ENCODE results near the gene AMDHD2.
"Not testable (repeated sequence)": the region's sequence is repeated elsewhere in the genome, so short reads cannot be mapped to it uniquely, and the experiment has no call there.

AMDHD2 gene

DNA sequence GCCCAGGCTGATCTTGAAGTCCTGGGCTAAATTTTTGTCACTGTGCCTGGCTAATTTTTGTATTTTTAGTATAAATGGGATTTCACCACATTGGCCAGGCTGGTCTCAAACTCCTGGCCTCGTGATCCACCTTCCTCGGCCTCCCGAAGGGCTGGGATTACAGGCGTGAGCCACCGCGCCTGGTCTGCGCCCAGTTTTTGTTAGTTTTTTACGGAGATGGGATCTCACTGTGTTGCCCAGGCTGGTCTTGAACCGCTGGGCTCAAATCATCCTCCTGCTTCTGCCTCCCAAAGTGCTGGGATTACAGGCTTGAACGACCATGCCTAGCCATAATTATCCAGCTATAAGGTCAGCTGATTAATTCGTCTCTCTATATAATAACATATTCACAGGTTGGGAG lies 13.7 kb downstream of the AMDHD2 start:
- no peak for DNase-seq (ENCODE audit: low spot score)

DNA sequence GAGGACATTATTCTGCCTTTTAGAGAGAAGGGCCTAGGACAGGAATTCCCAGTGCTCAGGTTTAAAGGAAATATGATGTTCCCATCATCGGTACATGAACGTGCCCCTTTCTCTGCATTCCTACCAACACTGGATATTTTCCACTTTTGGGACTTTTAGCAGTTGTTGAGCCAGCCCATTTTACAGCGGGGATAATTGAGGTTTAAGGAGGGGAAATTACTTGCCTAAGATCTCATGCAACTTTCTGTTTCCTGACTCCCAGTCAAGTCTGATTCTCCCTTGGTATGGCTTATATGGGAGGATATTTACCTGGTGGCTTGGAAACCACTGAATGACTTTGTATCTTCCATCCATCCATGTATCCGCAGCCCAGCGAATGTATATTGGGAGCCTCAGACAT lies 14.2 kb downstream of the AMDHD2 start:
- DNase-seq (ENCODE audit: low spot score), result not testable (repeated sequence)

DNA sequence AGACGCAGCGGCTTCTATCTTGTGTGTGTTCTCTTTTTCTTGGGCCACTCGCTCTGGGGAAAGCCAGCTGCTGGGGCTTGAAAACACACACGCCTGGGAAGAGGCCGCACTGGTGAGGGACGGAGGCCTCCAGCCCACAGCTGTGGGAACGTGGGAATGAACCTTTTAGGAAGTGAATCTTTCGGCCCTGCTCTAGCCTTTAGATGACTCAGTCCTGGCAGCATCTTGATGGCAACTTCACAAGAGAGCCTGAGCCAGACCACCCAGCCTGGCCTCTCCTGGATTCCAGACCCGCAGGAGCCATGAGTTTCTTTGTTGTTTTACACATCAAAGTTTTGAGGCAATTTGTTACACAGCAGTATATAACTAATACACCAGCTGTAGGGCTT lies 15.4 kb downstream of the AMDHD2 start:
- no peak for DNase-seq (ENCODE audit: low spot score)

DNA sequence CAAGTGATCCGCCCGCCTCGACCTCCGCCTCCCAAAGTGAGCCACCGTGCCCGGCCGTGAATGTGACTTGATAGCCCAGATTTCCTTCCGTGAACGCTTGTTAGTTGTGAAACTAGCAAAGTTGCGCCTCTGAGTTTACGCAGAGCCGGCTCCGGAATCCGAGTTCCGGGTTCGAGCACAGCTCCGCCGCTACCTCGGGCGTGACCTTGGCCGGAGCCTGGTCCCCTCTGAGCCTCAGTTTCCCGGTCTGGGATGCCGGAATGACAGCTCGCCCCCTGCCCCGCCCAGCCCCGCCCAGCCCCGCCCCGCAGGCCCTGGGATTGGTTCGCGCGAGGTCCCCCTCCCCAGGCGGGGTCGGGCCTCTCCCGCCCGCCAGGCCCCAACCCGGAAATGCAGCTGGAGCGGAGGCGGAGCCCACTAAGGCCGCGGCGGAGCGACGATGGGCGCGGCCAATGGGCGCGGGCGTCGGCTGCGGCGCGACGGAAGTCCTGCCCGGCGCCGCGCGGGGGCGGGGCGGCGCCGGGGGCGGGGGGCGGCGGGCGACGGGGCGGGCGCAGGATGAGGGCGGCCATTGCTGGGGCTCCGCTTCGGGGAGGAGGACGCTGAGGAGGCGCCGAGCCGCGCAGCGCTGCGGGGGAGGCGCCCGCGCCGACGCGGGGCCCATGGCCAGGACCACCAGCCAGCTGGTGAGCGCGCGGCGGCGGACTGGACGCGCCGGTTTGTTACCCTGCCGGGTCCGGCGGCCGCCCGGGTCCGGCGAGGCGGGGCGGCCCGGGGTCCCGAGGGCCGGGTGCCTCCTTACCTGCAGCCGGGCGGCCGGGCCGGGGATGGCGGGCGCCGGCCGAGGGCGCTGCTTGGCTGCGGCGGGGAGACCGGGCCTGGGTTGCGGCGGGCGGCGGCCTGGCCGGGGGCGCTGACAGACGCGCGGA lies 17.5 kb downstream of the AMDHD2 start, which contains the start of gene PDPK1:
PDPK1 (plus strand) TSS at position 571 of the 929 bp plus-strand sequence; CDS start at position 663, 92 bp downstream.
- peak; percentile 96 for DNase-seq (ENCODE audit: low spot score)

DNA sequence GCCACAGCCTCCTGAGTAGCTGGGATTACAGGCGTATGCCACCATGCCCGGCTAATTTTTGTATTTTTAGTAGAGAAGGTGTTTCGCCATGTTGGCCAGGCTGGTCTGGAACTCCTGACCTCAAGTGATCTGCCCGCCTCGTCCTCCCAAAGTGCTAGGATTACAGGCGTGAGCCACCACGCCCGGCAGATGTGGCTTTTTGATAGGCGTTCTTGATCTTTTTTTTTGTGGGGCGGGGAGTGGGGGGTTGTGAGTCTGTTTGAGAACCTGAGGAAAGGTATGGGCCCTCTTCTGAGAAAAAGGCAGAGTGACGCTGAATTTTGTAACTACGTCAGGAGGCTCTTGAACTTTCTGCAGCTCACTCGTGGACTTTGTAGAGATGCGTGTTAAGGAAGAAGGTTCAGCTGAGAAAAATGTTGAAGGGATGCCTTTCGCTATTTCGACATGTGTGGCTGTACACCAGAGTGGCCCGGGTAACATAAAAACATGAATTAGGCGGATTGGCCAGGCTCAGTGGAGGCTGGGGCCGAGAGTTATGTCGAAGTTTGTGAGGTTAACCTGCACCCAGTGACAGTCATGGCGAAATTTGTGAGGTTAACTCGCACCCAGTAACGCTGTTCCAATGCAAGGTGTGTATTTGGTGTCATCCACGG lies 19.1 kb downstream of the AMDHD2 start:
- not testable (repeated sequence) for DNase-seq (ENCODE audit: low spot score)

DNA sequence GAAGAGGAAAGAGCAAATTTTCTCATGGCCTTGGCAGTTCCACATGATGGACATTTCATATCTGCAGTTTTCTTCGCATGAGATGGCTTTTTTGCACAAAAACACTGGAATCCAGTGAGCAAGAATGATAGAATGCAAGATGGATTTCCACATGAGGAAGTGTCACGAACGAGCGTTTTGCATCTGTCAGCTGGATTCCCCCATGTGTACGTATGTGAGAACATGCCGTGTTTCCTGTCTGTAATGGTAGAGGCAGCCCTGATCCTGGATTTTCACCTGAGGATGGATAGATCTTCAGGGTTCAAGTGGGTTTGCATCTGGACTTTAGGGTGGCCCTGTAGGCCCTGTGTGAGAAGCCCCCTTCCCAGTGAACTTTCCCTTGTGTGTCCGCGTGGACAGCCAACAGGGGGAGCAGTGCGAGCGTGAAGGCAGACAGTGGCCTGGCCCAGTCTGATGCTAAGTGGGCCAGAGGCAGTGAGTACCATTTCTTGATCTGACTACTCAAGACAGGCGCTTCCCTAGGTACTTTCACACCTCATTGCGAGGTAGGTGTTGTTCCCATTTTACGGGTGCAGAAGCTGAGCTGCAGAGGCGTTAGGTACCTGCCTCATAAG lies 19.8 kb downstream of the AMDHD2 start:
- peak; percentile 36 for DNase-seq (ENCODE audit: low spot score)

DNA sequence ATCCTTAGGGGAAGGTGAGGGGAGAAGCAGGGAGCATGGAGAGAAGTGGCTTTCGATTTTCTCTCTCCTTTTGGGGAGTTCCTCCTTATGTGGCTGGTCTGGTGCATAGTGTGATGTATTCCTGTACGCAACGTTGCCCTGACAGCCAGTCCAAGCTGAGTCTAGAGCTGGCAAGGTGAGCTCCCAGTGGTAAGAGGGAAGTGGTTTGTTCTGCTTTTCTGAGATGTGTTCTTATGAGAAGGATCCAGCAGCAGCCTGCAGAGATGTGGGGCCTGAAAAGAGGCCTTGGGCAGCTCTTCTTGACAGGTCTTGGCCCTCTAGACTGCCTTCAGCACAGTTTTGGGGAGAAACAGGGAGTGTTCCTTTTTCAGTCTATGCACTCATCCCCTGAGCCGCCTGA lies 20.7 kb downstream of the AMDHD2 start:
- not testable (repeated sequence) for DNase-seq (ENCODE audit: low spot score)

DNA sequence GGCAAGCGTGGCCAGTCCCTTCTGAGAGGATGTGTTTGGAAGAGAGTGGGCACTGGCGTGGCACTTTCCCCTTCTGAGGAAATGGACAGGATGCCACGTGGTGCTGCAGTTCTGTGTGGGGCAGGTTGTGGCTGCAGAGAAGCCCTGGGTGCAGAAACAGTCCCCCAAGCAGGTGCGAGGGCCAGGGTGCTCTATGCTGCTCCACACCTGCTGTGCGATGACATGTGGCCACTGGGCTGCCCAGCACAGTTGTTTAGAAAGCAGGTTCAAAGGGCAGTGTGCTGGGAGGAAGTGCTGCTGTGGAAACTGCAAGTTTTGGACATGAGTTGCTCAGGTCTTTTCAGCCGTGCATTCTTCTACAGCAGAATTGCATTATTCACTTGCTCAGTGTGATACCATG lies 21.2 kb downstream of the AMDHD2 start:
- DNase-seq (ENCODE audit: low spot score), result not testable (repeated sequence)

DNA sequence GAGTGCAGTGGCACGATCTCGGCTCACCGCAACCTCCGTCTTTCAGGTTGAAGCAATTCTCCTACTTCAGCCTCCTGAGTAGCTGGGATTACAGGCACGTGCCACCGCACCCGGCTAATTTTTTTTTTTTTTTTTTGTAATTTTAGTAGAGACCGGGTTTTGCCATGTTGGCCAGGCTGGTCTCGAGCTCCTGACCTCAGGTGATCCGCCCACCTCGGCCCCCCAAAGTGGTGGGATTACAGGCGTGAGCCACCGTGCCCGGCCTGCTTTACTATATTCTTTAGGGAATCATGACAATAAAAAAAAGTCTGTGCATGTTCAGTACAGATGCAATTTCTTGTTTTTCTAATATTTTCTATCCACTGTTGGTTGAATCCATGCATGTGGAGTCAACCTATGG lies 23.6 kb downstream of the AMDHD2 start:
- not testable (repeated sequence) for DNase-seq (ENCODE audit: low spot score)

DNA sequence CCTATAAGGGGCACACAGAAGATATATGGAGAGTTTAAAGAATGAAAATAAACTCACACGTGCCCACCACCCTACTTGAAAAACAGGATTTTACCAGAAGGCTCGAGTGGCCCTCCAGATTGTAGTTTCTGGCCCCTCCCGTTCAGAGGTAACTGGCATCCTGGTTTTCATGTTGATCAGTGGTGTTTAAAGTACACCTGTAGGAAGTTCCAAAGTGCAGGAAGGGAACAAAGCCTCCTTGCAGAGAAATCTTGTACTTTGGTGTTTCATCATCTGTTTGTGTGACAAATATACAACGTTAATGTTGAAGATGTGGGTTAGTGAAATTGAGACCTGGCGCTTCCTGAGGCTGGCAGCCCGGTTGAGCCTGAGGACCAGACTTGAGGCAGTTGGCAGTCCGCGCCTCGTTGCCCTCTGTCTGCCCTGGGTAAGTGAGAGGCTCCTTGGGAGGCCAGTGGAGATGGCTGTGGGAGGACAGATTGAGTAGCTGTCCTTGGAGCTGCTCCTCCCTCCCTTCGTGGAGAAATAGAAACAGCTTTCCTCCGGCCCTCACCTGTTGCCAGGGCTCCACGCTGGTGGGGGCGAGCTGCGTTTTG lies 30.2 kb downstream of the AMDHD2 start:
- not testable (repeated sequence) for DNase-seq (ENCODE audit: low spot score)

DNA sequence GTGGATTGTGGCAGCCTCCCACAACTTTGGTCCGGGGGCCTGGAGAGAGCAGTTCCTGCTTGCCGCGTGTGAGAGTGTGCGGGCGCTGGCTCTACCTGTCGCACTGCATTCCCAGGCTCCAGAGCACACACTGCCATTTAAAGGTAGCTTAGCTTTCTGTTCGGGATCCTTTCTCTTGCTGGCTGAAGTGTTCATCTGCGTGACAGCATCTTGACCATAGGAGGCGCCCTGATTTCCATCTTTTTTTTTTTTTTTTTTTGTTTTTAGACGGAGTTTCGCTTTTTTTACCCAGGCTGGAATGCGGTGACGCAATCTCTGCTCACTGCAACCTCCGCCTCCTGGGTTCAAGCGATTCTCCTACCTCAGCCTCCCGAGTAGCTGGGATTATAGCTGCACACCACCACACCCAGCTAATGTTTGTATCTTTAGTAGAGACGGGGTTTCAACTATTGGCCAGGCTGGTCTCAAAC lies 31.3 kb downstream of the AMDHD2 start:
- DNase-seq (ENCODE audit: low spot score), result not testable (repeated sequence)

DNA sequence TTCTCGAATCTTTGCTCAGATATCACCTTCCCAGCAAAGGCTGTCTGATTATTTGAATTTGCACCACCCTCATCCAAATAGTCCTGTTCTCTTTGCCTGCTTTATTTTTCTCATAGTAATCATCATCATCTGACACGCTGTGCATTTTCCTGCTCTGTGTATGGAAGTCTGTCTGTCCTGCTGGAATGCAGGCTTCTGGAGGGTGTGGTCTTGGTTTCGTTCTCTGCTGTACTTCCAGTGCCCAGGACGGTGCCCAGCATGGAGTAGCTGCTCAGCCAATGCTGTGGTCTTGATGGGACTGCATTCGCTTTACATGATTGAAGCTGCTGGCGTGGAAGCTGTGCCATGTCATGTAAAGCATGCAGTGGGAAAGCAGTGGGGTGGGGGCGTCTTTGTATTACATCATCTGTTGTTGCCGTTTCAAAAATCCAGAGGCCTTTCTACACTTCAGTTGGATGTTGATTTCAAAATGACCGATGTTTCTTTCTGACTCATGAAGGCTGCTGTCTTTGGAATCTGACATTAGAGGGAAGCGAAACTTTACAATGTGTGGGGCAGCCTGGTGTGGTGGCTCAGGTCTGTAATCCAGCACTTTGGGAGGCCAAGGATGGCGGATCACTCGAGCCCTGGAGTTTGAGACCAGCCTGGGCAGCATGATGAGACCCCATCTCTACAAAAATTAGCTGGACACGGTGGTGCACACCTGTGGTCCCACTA lies 34.7 kb downstream of the AMDHD2 start:
- DNase-seq (ENCODE audit: low spot score), result not testable (repeated sequence)

DNA sequence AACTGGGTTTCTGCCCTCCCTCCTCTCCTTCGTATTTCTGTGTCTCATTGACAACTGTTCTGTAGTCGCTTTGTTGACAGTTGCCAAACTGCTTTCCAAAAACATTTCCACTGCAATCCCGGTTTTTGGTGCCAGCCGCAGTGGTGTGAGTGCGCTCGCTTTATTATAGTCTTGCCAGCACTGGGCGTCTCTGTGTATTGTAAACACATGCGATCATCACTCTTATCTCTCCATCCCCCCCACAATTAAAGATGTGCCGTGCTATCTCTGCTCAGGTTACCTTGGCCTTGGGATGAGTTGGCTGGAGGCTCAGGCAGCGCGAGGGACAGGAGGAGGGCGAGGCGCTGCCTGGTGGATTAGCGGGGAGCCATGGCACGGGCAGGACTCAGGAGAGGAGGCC lies 37.0 kb downstream of the AMDHD2 start:
- not testable (repeated sequence) for DNase-seq (ENCODE audit: low spot score)

DNA sequence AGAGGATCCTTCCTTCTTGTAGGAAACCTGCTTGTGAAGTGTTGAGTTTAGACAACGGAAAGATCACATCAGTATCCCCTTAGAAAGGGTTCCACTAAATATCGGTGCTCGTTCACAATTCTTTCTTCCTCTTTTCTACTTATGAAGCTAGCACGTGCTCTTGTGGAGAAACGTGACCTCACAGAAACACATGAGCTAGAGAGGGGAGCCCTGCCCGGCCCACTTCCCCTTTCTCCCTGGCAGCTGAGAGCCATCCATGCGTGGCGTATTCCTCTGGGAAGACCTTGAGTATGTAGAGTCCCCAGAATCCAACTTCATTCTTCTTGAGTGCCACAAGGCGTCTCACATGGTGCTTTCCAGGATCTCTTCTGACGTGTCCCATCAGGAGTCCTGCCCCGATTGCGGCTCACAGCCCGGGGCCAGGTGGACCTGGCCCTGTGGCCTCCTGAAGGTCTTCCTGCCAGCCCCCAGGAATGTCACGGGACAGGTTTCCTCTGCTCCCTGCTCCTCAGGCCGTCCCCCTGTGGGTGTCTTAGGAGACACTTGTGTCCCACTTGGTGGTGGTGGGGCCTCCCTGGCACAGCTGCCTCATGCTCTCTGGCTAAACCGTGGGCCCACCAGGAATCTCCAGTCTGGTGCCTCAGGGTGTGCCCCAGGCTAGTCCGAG lies 40.1 kb downstream of the AMDHD2 start:
- not testable (repeated sequence) for DNase-seq (ENCODE audit: low spot score)

DNA sequence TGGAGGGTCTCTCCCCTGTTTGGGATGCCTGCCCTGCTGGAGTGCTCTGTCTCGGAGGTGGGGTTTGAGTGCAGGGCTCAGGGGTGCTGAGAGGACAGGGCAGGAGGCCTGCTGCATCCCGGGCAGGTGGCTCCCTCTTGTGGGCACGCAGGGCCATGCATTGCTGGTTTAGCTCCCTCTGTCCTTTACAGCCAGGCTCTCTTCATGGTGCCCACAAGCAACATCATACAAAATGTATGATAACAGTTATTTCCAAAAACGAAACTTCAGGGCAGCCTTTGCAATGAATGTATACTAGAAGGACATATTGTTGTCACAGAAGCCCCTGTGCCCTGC lies 40.6 kb downstream of the AMDHD2 start:
- DNase-seq (ENCODE audit: low spot score), result peak; percentile 75

DNA sequence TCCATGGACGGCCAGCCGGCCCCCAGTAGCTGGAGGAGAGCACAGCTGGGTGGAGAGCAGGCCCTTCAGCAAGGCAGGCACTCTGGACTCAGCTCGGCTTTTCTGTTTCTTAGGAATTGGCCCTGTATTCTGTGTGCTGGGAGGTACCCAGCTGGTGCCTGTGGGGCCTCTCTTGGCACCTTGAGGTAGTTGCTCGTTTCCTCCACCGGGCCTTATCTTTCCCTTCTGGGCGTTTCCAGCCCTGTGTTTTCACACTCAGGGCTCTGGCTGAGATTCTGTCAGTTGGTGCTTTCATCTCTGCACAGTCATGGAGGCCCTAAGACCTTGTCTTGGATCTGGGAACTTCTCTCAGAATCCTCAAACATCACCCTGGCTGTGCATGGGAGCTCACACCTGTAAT lies 47.3 kb downstream of the AMDHD2 start:
- DNase-seq (ENCODE audit: low spot score), result not testable (repeated sequence)

DNA sequence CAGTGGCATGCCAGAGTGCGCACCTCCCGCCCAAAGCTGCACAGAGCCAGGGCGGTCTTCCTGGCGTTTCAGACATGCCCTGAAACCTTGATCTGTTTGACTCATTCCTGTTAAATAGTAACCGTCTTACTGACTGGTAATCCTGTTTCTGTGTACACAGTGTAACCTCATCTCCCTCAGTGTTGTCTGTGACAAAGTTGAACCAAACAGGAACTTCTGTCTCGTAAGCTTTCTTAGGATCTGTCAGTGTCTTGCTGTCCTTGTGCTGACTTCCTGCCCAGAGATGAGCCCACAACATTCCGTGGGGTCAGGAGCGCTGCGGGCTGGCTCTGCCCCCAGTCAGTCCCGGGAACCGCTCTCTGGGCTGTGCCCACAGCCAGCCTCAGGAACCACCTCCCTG lies 48.4 kb downstream of the AMDHD2 start:
- DNase-seq (ENCODE audit: low spot score), result not testable (repeated sequence)

DNA sequence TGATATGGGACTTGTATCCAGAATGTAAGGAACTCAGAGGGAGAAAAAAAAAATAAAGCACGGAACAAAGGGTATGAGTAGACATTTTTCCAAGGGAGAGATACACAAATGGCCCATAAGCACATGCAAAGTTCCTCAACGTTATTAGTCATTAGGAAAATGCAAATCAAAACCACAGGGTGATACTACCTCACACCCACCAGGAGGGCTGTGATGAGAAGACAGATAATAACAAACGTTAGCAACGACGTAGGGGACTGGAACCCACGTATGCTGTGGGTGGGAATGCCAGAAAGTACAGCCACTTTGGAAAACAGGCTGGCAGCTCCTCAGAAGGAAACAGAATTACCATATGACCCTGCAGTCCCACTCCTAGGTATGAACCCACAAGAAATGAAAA lies 52.5 kb downstream of the AMDHD2 start:
- DNase-seq (ENCODE audit: low spot score), result not testable (repeated sequence)

DNA sequence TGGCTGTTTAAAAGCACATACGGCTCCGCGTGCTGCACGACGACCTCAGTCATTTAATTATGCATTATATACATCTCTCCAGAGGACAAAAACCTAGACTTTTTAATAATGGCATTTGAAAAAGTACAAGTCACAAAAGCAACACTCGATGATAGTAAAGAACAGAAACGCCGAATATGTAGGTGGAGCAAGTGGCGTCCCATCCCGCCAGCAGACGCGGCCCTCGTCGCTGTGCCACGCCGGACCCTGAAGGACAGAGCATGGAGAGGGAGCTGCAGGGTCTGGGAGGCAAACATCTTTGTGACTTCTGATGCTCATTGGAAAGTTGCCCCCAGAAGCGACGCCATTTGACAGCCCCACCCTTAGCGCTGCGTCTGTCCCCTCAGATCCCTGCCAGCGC lies 55.7 kb downstream of the AMDHD2 start:
- not testable (repeated sequence) for DNase-seq (ENCODE audit: low spot score)

DNA sequence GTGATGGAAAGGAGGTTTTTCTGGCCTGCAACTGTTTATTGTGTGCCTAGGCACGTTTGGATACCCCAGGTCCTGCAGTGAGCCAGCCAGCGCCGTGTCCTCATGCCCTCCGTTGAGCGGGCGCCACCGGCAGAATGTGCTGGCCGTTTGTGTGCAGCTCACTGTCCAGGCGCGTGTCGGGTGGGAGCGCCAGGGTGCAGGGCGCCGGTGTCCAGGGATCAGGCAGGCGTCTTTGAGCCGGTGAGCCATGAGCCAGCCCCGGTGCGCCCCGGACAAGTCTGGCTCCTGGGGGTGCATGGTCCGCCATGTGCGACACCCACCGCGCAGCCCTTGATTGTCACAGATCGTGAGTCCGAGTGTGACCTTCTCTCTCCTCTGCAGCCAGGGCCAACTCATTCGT lies 56.9 kb downstream of the AMDHD2 start:
- DNase-seq (ENCODE audit: low spot score), result not testable (repeated sequence)

DNA sequence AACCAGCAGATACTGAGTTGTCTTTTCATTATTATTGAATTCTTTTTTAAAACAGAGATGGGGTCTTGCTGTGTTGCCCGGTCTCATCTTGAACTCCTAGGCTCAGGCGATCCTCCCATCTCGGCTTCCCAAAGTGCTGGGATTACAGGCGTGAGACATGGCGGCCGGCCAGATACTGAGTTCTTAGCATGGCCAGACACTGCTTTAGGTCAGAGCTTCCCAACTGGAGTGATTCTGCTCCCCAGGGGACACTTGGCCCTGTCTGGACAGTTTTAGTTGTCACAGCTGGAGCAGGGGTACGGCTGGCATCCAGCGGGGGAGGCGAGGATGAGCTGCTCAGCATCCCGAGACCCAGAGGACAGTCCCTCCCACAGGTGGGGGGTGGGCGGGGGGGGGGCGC lies 58.7 kb downstream of the AMDHD2 start:
- DNase-seq (ENCODE audit: low spot score), result not testable (repeated sequence)
